KG1 (cell line): Measurements from ENCODE around the gene IFT122.
"Not testable (repeated sequence)": the region's sequence is repeated elsewhere in the genome, so short reads cannot be mapped to it uniquely, and the experiment has no call there.

ENCODE experiments used
- DNase-seq: peaks from one replicate; lab custom pipeline; 2025; lab: John Stamatoyannopoulos, UW

The IFT122 gene

DNA sequence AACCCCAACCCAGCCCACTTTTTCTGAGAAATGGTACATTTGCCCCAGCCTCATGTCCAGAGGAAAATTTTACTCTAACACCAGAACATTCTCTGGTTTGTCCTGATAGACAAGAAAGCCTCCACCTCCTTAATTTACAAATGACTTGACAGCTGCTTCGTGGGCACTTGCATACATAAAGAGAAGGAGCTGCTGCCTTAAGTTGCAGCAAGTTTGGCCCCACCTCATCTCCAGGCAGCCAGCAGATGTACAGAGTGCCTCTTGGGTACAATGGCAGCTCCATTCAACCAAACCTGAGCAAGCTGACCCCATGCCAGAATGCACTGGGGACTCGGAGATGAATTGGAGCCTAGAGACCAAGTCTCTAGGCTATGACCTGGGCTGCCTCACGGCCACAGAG is 96.8 kb downstream of the IFT122 start:
- DNase-seq = no peak

DNA sequence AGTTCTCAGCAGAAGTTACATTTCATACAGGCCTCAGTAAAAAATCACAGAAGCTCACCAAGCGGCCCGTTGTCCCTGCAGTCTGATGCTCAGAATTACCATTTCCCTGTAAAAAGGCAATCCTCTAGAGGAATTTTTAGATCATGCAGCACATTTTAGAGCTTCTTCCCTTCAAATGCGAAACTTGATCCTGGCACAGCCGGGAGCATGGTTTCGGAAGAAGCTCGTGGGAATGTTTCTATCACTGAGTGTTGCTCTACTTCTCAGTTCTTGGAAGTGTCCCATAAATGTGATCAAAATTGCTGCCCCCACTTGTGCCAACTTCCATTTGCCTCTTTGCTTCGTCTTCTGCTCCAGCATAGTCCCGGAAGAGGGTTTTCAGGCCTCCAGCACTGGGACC is 99.2 kb downstream of the IFT122 start:
- DNase-seq = no peak

DNA sequence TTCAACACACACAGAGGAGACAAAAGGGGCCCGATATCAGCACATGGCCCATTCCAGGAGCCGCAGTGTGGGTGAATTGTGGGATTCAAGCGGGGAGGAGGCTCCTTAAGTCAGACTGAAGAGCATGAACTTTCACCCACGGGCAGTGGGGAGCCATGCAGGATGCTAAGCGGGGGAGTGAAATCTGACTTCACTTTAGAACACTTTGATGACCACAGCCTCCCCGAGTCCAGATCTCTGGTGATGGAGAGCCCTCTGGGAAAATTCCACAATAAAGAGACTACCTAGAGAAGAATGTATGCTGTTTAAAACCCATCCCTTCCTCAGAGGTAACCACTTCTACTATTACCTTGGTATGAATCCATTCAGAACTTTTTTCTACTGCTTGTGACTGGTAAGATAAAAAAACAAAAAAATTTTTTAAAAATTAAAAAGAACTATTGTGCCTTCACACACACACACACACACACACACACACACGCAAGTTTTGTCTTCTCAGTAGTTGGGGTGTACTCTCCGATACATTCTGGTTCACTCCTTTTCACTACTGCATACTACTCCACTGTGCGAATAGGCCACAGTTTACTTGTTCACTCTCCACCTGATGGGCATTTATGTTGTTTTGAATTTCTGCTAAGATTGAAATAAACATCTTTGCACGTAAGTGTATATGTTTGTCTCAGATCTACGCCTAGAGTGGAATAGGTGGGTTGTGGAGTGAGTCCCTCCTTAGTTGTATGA is 100.9 kb downstream of the IFT122 start:
- no peak for DNase-seq

DNA sequence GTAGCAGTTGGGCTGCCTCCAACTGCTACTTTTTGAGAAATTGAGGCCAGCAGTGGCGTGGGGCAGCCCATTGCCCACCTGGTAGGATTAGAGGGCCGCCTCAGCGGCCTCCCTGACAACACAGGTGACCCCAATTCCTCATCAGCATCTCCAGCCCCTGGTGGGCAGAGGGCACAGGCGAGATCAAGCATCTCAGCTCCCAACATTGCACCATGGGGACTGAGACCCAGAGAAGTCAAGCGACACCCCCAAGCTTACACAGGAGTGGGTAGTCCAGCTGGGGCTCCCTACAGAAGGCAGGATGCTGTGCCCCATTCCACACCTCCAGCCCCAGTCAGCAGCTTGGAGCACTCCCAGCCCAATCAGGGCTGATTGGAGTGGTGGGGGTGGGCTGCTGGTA is 102.7 kb downstream of the IFT122 start:
- no peak for DNase-seq

DNA sequence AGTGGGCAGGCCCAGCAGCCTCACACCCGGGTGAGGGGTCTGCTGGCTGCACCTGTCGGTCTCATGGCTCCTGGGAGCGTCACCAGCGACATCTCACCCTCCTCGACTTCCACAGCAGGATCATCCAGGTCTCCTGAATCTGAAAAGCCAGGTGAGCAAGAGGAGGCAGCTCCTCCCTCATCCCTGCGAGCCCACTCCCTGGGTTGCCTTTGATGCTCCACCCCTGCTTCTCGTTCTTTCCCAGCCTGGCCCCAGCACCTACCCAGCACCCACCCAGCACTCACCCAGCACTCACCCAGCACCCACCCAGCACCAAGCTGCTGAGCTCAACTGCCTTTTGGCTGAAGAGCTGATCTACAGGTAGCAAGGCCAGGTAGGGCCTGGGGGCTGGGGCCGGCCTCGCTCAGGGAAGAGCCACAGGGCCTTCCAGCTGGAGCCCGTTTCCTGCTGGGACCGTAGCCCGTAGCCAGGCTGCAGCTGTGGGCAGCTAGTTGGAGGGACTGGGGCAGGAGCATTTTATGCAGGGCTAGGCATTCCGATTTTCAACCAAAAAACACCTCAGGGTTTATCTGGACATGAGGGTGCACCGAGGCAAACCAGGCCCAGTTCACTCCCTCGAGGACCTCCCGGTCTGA is 103.2 kb downstream of the IFT122 start, which contains the start of gene H1-8:
TSS of gene H1-8 (plus strand) at position 20 of the 635 bp plus-strand sequence. CDS start at position 64, 44 bp downstream.
- DNase-seq = no peak

DNA sequence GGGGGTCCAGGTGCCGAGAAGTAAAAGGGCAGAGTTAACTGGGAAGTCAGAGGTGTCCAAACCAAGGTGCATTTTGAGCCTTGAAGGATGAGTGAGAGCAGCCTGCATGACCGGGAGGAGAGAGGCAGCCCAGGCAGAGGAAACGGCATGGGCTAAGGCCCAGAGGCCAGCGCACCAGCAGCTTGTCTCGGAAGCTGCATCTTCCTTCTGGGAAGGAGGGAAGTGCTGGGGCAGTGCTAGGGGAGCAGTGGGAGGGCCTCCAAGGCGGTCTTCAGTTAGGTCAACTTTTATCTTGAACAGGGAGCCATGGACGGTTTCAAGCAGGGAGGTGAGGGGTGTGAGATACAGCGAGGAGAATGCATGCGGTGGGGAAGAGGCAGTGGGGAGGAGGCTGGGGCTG is 104.0 kb downstream of the IFT122 start:
- no peak for DNase-seq

DNA sequence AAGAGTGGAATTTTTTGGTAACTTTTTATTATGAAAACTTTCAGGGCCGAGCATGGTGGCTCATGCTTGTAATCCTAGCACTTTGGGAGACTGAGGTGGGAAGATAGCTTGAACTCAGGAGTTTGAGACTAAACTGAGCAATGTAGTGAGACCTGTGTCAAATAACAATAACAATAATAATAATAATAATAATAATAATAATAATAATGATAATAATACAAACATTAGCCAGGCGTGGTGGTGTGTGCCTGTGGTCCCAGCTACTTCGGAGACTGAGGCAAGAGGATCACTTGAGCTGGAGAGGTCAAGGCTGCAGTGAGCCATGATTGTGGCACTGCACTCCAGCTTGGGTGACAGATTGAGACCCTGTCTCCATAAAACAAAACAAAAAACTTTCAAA is 105.9 kb downstream of the IFT122 start:
- not testable (repeated sequence) for DNase-seq

DNA sequence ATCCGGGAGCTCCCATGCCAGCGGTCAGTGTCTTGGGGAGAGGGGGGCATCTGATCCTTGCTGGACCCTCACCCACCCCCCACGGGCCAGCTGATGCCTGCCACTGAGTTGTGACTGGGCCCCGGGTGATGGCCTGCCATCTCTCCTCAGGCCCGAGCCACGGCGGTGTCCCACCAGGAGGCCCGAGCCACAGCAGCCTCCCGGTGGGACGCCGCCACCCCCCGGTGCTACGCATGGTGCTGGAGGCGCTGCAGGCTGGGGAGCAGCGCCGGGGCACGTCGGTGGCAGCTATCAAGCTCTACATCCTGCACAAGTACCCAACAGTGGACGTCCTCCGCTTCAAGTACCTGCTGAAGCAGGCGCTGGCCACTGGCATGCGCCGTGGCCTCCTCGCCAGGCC is 107.2 kb downstream of the IFT122 start:
- no peak for DNase-seq

DNA sequence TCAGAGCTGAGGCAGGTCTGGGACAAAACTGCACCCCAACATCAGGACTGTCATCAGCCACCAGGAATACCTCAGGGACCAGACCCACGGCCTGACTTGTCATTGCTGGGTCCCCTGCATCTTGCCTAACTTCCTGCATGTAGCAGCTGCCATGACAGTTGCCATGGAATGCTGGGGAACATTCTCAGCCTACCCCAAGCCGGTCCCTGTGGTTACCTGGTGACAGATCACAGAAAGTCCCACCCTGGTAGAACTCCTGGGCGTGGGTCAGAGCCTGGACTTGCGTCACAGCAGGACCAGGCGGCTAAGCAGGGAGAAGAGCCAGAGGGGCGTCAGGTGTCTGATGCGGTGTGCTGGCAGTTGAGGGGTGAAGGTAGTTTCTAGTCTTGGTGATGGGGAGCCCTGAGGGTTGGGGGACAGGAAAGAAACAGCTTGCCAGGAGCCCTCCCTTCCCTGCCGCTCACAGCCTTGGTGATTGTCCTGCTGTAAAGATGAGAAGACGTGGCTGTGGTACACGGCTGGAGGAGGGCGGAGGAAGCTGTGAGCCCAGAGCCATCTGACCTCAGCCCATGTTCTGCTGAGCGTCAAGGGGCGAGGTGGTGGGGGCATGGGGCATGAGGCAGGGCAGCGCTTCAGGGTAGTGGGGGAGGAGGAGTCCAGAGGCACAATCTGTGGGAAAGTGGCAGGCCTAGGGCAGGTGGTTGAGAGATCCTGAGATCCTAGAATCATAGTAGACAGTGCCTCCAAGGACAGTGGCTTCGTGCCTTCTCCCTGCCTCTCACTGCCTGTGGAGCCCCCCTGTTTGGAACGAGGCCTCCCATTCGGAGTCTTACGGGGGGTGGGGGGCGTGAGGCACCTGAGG is 108.3 kb downstream of the IFT122 start:
- no peak for DNase-seq

DNA sequence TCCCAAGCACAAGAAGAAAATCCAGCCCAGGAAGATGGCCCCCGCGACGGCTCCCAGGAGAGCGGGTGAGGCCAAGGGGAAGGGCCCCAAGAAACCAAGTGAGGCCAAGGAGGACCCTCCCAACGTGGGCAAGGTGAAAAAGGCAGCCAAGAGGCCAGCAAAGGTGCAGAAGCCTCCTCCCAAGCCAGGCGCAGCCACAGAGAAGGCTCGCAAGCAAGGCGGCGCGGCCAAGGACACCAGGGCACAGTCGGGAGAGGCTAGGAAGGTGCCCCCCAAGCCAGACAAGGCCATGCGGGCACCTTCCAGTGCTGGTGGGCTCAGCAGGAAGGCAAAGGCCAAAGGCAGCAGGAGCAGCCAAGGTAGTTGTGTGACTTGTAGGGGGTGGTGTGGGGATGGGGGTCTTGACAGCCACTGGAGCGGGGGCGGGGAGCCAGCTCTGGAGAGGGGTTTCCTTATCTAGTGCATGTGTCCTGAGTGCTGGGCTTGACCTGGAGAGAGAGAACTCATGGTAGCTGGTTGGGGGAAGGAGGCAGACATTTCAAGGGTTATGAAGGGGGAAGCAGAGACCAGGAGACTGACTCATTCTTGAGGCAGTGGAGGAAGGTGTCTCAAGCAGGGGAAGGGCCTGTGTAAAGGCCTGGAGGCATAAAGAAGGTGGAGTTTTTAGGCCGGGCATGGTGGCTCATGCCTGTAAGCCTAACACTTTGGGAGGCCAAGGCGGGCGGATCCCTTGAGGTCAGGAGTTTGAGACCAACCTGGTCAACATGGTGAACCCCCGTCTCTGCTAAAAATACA is 109.2 kb downstream of the IFT122 start:
- no peak for DNase-seq

DNA sequence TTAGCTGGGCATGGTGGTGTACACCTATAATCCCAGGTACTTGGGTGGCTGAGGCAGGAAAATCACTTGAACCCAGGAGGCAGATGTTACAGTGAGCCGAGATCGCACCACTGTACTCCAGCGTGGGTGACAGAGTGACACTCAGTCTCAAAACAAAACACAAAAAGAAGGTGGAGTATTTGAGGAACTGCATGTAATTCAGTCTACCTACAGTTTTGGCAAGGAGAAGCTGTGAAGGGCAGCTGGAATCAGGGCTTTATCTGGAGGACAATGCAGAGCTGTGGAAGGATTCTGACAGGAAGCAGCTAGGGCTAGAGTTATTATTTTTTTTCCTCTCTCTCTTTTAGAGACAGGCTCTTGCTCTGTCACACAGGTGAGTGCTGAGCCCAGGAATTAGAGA is 109.8 kb downstream of the IFT122 start:
- no peak for DNase-seq

DNA sequence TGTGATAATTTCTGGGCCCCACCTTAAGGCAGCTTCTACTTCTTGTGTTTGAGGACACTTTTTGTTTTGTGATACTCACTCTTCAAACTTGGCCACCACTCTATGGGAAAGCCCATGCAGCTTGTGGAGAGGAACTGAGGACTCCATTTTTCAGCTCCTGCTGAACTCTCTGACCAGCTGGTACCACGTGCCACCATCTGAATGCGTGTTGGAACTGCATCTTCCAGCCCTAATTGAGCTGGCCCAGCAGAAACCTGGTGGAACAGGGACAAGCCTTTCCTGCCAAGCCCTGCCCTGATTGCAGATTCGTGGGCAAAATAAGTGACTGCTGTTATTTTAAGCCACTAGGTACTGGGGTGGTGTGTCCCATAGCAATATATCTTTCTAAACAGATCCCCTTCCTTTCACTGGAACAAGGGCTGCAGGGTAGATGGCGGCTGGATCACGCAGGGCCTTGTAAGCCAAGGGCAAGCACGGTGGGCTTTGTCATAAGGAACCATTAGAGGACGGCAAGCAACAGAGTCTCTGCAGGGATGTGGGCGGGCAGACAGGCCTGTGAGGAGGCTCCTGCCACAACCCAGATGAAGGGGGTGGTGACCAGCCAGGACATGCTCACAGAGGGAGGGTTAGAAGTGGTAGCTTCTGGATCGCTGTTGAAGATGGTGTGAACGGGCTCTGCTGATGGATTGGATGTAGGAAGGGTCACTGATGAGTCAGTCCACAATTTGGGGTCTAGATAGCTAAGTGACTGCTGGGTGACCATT is 112.4 kb downstream of the IFT122 start:
- no peak for DNase-seq

DNA sequence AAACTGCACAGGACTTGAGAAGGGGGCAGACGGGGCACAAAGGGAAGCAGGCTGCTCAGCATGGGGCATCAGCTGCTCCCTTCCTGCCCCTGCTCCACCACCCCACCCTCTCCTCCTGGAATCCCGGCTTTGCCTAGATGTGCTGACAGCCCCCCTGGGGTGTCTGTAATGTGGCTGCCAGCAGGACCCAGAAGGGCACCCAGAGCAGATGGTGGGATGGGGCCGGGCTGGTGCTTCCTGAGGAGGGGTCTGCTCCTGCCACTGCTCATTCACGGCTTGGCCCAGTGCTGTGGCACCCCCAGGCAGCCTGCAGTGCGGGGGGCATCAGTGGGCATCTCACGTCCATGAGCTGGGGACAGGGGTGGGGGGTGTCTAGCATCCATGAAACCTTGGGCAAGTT is 113.1 kb downstream of the IFT122 start:
- no peak for DNase-seq

DNA sequence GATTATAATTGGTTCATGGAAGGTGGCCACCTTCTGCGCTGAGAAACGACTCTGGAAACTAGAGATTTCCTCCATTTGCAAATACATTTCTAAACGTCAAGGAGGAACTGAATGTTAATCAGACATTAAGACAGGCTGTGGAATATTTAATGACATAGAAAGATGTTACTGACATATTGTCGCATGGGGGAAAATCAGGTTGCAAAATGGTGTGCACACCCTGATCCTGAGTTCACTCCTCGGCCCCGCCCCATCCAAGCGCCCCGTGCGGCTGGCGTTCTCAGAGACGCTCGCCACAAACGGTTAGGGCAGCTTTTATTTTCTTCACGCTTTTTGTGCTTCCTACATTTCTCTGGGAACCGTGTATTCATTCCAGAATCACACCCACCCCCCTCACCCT is 113.7 kb downstream of the IFT122 start:
- no peak for DNase-seq

DNA sequence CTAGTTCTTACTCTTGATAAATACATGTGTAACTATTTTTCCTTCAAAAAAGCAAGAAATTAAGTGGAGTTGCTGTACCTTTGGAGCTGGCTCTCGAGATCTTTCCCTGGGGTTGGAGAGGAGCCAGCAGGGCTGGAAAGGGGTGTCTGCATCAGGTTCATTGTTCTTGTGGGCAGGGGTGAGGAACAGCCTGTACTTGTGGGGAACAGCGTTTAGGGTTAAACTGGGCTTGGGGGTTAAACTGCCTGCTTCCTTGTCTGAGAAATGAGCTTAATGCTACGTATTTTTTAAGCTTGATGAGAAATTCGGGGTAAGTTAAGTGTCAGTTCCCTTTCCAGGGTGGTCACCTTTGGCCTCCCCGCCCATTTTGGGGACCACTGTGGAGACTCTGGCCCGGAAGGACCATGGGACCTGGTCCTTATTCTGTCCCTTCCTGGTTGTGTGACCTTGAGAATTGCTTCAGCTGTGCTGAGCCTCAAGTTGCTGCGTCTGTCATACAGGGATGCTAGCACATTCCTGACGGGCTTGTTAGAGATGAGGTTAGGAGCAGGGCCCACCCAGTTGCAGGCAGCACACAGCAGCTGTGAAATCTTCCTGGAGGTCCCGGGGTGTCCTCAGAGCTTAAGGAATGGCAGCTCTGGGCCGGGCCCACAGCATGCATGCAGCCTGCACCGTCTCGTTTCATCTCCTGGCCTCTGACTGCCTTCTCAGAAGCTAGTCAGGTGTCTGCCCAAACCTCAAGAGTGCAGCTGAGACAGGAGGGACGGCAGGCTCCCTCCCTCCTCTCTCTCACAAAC is 114.5 kb downstream of the IFT122 start:
- no peak for DNase-seq

DNA sequence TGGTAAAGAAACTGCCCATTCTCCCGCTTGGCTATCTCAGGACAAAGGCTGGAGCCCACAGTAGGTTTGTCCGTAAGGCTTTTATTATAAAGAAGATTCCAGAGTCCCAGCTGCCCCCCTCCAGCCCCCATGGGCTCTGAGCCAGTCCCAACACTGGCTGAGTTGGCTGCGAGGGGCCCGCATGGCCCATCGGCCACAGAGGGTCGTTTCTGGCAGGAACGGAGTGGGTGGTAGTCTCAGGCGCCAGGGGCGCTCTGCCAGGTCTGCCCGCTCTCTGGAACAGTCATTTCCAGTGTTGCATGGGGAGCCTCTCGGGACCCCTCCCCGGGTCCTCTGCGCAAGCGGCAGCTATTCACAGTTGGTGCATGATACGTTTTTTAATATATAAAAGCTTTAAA is 115.1 kb downstream of the IFT122 start:
- DNase-seq = no peak

DNA sequence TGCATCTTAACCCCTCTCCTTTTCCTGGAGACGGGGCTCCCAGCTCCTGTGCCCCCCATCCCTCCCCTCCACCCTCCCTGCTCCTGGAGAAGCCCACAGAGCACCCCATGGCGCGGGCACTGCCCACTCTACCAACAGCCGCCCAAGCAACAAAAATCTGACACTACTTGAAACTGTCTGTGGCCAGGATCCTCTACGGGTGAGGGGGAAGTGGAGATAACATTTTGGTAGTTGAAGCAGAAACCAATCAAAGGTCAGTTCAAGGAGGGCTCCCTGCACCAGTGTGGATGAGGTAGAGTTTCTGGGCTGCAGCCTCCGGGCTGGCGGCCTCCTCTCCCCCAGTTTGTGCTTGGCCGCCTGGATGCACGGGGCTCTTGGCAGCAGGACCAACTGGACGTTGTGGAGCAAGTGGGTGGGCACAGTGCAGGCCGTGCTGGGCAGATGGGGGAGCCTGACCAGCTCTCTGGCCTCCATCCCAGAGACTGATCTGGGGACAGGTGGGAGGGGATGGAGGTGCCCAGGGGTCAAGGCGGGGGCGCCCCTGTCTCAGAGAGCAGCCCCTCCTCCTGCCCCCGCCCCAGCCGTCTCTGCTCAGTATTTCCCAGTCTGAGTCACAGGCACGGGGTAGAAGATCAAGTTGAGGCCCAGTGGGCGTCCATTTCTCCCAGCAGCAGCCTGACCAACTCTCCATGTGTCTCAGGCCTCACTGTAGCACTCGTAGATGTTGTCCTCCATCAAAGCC is 115.8 kb downstream of the IFT122 start:
- DNase-seq = no peak

DNA sequence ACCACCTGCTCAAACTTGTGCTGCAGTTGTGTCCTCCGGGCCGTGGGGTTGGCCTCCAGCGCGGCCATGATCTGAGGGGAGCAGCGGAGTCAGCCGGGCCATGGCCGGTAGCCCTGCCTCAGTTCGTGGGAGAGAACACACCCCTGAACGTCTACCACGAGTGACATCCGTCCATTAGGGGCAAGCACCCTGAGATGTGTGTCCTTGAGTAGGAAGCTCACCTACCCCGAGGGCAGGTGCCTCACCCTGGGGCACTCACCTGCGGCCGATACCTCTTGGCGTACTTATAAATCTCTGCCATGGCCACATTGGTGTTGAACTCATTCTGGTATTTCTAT is 116.3 kb downstream of the IFT122 start:
- DNase-seq = no peak

DNA sequence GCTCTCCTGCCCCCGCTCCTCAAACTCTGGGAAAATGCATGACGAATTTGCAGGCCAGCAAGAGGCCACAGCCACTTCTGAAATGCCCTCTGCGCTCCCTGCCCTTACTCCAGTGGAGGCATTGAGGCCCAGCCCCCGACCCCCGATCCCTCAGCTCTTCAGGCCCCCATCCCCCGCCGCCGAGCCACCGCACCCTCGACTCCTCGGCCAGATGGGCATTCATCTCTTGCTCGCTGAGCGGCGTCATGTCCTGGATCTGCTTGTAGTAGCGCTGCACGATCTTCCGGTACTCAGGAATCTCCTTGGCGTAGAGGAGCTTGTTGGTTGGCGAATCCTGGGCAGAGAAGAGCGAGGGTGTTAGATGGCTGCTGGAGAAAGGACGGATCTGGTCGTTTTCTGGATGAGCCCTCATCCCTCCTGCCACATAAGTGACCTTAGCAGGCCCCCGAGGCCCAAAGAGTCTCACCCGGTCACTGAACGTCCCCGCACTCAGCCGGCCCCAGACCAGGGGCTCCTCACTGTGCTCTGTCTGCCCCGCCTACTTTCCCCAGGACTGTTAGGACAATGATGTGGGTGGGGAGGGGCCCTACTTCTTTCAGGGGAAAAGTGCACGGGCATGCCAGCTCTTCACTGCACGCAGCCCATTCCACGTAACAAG is 117.0 kb downstream of the IFT122 start:
- no peak for DNase-seq
